NCI-H2081 treated with DMSO at 0.1 percent for 48 hours (cell line): Measurements from ENCODE around the gene GDNF.
"Not testable (repeated sequence)": the region's sequence is repeated elsewhere in the genome, so short reads cannot be mapped to it uniquely, and the experiment has no call there.

Source experiments
- DNase-seq: peaks from one replicate; lab custom pipeline; 2025; lab: John Stamatoyannopoulos, UW

The GDNF gene

DNA sequence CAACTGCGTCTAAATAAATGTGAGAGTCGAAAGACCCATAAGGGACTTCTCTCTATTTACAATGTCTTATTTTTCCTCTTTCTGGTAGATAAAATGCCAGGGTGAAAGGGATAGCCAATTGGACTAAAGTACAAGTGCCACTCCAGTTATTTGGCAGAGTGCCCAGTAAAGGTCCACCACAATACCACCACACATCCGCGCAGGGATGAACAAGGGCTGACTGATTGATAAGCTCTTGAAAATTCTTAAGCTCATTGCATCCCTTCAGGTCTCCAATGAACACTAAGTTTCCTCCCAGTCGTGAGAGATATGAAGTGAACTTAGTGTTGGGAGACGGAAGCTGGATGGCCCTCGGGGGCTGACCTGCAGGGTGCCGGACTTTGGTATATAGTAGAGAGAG lies 58.4 kb downstream of the GDNF start:
- DNase-seq = not testable (repeated sequence)

DNA sequence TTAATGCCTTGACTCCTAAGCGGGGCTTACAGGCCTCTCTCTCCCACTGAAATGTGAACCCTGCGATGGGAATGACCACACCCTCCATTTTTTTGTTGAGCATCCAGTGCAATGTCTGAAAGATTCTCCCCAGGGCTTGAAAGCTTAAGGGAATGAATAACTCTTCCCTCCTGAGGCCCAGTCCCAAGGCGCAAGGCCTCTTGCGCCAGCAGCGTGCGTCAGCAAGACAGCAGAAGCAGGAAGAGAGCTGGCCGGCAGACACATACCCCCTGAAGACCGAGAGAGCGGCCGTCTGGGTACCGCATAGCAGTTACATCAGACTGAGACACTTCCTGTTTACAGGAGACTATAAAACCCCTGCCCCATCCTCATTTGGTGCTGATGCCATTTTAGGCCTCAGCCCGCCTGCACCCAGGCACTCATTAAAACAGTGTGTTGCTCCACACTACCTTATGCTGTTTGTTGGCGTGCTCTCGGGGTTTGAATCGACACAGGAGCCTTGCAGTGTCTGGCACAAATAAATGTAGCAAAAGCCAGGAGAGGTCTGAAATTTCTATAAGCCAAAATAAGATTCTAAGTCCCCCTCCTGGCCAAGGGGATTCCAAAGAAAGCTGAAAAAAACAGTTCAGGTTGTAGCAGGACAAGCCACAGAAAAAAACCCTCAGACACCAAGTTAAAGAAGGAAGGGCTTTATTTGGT lies 62.3 kb downstream of the GDNF start:
- DNase-seq = no peak

DNA sequence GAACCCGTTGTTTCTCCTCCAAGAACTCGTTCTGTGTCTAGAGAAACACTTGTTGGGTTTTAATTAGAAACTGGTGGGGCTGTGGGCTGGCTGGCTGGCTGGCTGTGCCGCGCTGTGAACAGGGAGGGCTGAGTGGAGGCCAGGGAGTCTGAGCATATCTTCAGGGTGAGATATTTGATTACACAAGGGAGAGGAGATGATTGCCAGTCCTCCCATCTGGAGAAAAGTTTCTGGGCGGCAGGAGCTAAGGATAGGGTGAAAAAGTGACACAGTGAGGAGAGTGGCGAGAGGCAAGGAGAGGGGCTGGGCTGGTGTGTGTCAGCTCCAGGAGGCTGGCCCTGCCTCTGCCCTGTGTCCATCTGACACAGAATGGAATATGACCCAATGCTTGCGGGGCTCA lies 63.0 kb downstream of the GDNF start:
- DNase-seq = no peak

DNA sequence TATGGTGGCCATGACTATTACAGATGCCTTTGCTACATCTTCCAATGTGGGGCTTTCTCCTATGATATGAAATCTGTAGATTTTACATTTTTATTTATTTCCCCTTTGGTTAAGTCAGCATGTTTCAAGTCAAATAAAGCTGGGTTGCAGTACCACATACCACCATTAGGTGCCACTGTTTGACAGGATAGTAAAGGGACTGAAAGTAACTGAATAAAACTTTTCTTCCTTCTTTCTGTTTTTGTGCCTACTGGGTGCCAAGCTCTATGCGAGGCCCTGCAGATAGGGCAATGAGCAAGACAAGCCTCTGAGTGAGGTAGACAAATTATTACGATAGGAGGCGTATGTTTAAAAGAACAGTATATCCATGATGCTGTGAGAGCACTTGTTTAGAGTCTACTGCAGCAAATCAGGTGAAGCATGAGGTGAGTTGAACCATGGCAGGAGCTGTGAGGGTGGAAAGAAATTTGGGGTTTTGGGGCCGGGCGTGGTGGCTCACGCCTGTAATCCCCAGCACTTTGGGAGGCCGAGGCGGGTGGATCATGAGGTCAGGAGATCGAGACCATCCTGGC lies 64.8 kb downstream of the GDNF start:
- no peak for DNase-seq

DNA sequence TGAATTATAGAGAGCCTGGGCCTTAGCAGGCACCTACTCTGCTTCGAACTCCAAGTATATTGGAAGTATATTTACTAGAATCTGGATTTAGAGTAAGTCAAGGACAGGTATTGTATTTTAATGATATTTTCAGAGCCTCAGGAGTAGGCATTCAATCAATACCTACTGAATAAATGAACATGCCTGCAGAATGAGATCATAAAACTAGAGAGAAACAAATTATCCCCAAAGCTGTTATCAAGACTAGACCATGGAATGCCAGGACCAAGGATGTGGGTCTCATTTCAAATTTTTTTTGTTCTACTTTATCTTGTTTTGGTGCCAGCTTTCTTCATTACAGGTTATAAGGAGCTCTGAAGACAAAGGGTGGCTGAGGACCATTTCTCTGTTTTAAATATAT lies 66.0 kb downstream of the GDNF start:
- no peak for DNase-seq

GRCh38 chr5:37772255-37772654 lies 67.6 kb downstream of the GDNF start:
- DNase-seq = no peak

- no peak for DNase-seq
These were observed 68.1 kb downstream of the GDNF start for GRCh38 chr5:37771731-37772130.

- no peak for DNase-seq
These were observed 68.6 kb downstream of the GDNF start for GRCh38 chr5:37771203-37771611.

- no peak for DNase-seq
These were observed 69.1 kb downstream of the GDNF start for GRCh38 chr5:37770786-37771185.

DNA sequence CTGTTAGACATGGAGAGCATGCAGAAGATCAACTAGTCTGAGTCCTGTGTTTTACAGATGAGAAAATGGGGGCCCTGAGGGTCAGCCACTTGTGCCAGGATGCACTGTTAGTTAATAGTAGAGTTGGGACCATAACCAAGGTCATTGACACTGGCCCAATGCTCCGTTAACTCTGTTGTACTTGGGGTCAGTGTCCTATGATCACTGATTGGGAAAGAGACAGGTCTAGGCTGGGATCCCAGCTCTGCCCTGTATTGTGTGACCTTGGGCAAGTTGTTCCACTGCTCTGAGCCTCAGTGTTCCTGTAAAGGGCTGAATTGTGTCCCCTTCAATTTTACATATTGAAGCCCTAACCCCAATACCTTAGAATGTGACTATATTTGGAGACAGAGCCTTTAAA lies 70.0 kb downstream of the GDNF start:
- no peak for DNase-seq

DNA sequence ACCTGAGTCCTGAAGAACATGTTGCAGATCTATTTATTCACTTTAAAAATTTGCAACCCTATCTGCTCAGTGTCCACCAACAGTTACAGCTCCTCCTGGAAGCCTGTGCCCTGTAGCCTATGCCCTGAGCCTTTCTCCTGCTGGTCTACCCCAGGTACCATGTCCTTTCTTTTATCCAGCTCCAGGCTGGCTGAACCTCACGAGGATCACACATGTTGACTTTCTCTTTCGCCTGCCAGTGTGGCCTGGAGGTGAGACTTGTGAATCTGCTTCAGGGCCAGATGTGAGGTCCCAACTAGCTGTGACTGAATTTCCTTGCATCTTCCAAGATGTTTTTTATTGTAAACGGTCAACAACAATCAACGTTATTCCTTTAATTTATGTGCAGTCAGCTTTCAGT lies 70.7 kb downstream of the GDNF start:
- DNase-seq = no peak

DNA sequence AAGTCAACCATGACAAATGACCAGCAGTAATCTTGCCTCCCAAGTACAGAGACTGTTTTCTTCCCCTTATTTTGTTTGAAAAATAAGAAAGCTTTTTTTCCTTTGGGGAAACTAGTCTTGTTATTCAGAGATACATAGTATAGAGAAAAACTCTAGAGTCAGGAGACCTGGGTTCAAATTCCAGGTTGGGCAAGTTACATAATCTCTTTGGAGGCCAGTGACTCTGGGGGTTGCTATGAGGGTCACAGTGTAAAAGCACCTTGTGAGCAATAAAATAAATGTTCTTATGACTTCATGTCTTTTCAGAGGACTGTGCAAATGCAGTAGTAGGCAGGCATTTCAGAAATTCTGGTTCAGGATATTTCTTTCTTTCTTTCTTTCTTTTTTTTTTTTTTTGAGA lies 71.5 kb downstream of the GDNF start:
- DNase-seq = no peak

DNA sequence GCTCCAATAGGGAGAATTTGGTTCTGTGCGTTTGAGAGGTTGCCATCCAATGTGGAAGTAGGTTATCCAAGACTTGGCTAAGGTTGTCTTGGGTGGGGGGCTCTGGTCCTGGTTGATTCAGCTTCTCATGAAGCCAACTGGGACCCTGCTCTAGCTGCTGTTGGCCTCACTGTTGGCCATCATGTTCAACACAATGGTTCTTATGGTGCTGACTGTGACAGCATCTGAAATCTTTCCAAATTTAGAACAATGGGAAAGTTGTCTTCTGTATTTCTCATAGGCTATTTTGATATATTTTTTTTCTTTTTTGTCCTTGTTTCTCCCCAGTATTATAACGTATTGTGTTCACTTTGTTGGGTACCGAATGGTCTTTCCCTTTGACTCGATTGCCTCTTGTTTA lies 71.9 kb downstream of the GDNF start:
- DNase-seq = no peak

- no peak for DNase-seq
These were observed 72.6 kb downstream of the GDNF start for GRCh38 chr5:37767251-37767650.
